Astrocyte of the cerebellum (primary cell): Measurements from ENCODE around the gene ATG2A.
"Not testable (repeated sequence)": the region's sequence is repeated elsewhere in the genome, so short reads cannot be mapped to it uniquely, and the experiment has no call there.

Source experiments
- DNase-seq: peaks from one replicate; pipeline ENCODE4 v3.0.0-alpha.2; 2011; ENCODE audit warnings: low read depth
- H3K4me3 ChIP-seq: 2 replicates; pipeline ENCODE4 v1.5.1; 2011; ENCODE audit warnings: mild to moderate bottlenecking, low read depth, low read length, moderate library complexity
- CTCF ChIP-seq: IDR thresholded peaks from 2 replicates; pipeline ENCODE4 v1.5.1; 2012; ENCODE audit warnings: low read length, low read depth, moderate library complexity, mild to moderate bottlenecking; ENCODE audit errors: missing control alignments
- in situ Hi-C: cut with HindIII; loops from 2 replicates; pipeline ENCODE4 v1.10.0; 2017; ENCODE audit warnings: low sequenced_read_pairs

The ATG2A gene

GRCh38 chr11:64849598-64850356 is 67.2 kb downstream of the ATG2A start:
- in situ Hi-C loops = loop anchor here (5.0 to 25.0 kb wide), 2 partner anchors 43 to 87 kb away; partner anchors contain the start of gene PYGM
- DNase-seq = no peak
- H3K4me3 ChIP-seq = no peak overlapping the region
- no peak for TF ChIP-seq CTCF

GRCh38 chr11:64848826-64849597 is 68.0 kb downstream of the ATG2A start:
- peak; percentile 34 for TF ChIP-seq CTCF
- in situ Hi-C loops = loop anchor here (5.0 kb wide), 1 partner anchor 43 kb away; no protein-coding TSS in a partner anchor
- no peak for DNase-seq
- no peak overlapping the region for H3K4me3 ChIP-seq

GRCh38 chr11:64848214-64848825 is 68.7 kb downstream of the ATG2A start:
- no peak overlapping the region for H3K4me3 ChIP-seq
- TF ChIP-seq CTCF = no peak
- in situ Hi-C loops = loop anchor here (5.0 kb wide), 1 partner anchor 44 kb away; no protein-coding TSS in a partner anchor
- DNase-seq = no peak

- in situ Hi-C loops = loop anchor here (5.0 kb wide), 1 partner anchor 45 kb away; no protein-coding TSS in a partner anchor
- peak; percentile 76 for DNase-seq
- H3K4me3 ChIP-seq = no peak overlapping the region
- peak; percentile 90 for TF ChIP-seq CTCF
Measured at GRCh38 chr11:64846998-64847666, 69.9 kb downstream of the ATG2A start.

GRCh38 chr11:64845776-64846129 is 71.3 kb downstream of the ATG2A start:
- in situ Hi-C loops = loop anchor here (5.0 kb wide), 1 partner anchor 47 kb away; no protein-coding TSS in a partner anchor
- not testable (repeated sequence) for DNase-seq, H3K4me3 ChIP-seq

- in situ Hi-C loops = loop anchor here (5.0 kb wide), 1 partner anchor 47 kb away; no protein-coding TSS in a partner anchor
- DNase-seq = no peak
- no peak overlapping the region for H3K4me3 ChIP-seq
- TF ChIP-seq CTCF = no peak
Measured at GRCh38 chr11:64845129-64845775, 71.8 kb downstream of the ATG2A start.
